Thyroid gland (tissue), 4 donors: ENCODE results near the gene ALLC.

ENCODE experiments used
- POLR2A ChIP-seq, 2 donors: fragments of 450-650 bp; IDR thresholded peaks; one replicate each; pipeline ENCODE4 v1.6.1; 2017; ENCODE audit warnings: antibody characterized with exemption in 2 of 2, mild to moderate bottlenecking in 2 of 2, moderate library complexity in 1 of 2
- TF ChIP-seq, protein P1 (sequence below), 6 experiments: fragments of 200-600 bp in 3 of 6; fragments of 450-650 bp in 3 of 6; sonication (generic) in 3 of 6; IDR thresholded peaks; one replicate each; pipeline ENCODE4 v1.5.1; 2016 to 2019; ENCODE audit warnings: antibody characterized with exemption in 6 of 6, mild to moderate bottlenecking in 2 of 6, inconsistent platforms in 1 of 6, moderate library complexity in 1 of 6

DNA sequence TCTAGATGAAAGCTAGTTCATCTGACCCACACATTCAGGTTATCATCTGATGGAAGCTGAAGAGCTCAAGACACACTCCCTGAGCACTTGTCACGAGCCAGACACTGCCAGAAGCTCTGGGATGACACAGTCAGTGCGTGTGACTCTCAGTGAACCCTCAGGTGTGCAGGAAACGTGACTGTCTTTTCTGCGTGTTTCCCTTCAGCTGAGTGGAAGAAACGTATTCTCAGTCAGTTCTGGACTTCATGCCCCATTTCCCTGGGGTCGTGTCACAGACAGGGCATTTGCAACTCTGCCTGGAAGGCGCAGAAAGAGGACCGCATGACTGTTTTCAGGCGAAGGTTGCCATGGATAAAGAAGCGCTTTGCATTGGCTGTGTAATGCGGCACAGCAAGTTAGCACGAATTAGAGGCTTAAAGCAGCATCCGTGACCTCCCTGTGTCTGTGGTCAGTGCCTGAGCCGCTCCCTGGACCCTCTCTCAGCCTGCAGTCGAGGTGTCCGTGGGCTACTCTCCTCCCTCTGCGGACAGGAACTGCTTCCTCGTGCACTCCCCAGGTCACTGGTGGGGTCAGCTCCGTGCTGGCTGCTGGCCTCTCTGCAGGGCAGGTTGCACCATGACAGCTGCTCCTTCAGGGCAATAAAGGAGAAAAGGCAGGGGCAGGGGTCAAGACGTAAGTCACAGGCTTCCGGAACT, 3.3 kb upstream of the ALLC start:
- TF ChIP-seq, protein P1, sequence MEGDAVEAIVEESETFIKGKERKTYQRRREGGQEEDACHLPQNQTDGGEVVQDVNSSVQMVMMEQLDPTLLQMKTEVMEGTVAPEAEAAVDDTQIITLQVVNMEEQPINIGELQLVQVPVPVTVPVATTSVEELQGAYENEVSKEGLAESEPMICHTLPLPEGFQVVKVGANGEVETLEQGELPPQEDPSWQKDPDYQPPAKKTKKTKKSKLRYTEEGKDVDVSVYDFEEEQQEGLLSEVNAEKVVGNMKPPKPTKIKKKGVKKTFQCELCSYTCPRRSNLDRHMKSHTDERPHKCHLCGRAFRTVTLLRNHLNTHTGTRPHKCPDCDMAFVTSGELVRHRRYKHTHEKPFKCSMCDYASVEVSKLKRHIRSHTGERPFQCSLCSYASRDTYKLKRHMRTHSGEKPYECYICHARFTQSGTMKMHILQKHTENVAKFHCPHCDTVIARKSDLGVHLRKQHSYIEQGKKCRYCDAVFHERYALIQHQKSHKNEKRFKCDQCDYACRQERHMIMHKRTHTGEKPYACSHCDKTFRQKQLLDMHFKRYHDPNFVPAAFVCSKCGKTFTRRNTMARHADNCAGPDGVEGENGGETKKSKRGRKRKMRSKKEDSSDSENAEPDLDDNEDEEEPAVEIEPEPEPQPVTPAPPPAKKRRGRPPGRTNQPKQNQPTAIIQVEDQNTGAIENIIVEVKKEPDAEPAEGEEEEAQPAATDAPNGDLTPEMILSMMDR (IDR thresholded peaks at IDR 0.05) = no peak
- no peak for TF ChIP-seq POLR2A (IDR thresholded peaks at IDR 0.05)
